ENCODE data around the gene GATAD2A. TPM values are rescaled to one million over a fixed set of nuclear protein-coding genes. Genes with fewer than 3 reads are reported as not detected.

Gene GATAD2A
- total and polyA plus RNA-seq, 2 of the 13 experiments (the other 11 are each of a cell fraction or from before 2014, with no cell fraction given): 16.8 to 28.6 TPM

DNA sequence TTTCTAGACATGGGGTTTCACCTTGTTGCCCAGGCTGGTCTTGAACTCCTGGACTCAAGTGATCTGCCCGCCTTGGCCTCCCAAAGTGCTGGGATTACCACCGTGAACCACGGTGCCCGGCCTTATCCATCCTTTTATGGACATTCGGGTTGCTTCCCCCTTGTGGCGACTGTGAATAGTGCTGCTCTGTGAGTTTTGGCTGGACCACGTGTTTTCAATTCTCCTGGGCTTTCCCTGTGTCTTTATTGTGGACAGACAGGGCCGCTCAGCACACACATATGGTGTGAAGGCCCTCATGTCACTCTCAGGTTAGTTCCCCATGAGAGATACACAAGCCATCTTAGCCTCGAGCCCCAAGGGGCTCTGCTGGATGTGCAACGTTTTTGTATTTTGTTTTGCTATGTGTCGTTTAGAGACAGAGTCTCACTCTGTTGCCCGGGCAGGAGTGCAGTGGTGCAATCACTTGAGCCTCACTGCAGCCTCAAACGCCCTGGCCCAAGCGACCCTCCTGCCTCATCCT lies 44.3 kb upstream of the GATAD2A start (continued):
- TF ChIP-seq, protein P1, sequence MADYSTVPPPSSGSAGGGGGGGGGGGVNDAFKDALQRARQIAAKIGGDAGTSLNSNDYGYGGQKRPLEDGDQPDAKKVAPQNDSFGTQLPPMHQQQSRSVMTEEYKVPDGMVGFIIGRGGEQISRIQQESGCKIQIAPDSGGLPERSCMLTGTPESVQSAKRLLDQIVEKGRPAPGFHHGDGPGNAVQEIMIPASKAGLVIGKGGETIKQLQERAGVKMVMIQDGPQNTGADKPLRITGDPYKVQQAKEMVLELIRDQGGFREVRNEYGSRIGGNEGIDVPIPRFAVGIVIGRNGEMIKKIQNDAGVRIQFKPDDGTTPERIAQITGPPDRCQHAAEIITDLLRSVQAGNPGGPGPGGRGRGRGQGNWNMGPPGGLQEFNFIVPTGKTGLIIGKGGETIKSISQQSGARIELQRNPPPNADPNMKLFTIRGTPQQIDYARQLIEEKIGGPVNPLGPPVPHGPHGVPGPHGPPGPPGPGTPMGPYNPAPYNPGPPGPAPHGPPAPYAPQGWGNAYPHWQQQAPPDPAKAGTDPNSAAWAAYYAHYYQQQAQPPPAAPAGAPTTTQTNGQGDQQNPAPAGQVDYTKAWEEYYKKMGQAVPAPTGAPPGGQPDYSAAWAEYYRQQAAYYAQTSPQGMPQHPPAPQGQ (CRISPR knock-in tag; IDR thresholded peaks at IDR 0.05; ENCODE audit: borderline replicate concordance): no peak
- TF ChIP-seq FOXK2 (IDR thresholded peaks at IDR 0.05): no peak
- no peak for TF ChIP-seq HOXD1 (CRISPR knock-in tag; IDR thresholded peaks at IDR 0.05)
- no peak for TF ChIP-seq ZNF136 (CRISPR knock-in tag; IDR thresholded peaks at IDR 0.05; ENCODE audit: low read depth)
- TF ChIP-seq POGZ (CRISPR knock-in tag; IDR thresholded peaks at IDR 0.05): peak; percentile 30; the same call in 1 of the 2 replicates
- TF ChIP-seq BRCA1 (CRISPR knock-in tag; IDR thresholded peaks at IDR 0.05): no peak
- TF ChIP-seq, protein P2, sequence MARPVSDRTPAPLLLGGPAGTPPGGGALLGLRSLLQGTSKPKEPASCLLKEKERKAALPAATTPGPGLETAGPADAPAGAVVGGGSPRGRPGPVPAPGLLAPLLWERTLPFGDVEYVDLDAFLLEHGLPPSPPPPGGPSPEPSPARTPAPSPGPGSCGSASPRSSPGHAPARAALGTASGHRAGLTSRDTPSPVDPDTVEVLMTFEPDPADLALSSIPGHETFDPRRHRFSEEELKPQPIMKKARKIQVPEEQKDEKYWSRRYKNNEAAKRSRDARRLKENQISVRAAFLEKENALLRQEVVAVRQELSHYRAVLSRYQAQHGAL (CRISPR knock-in tag; IDR thresholded peaks at IDR 0.05; ENCODE audit: not compliant biosample characterization): no peak
- TF ChIP-seq, protein P3, sequence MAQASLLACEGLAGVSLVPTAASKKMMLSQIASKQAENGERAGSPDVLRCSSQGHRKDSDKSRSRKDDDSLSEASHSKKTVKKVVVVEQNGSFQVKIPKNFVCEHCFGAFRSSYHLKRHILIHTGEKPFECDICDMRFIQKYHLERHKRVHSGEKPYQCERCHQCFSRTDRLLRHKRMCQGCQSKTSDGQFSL (CRISPR knock-in tag; IDR thresholded peaks at IDR 0.05): no peak
- TF ChIP-seq ZNF598 (CRISPR knock-in tag; IDR thresholded peaks at IDR 0.05; ENCODE audit: borderline replicate concordance): no peak
- TF ChIP-seq TSC22D2 (CRISPR knock-in tag; IDR thresholded peaks at IDR 0.05; ENCODE audit: borderline replicate concordance): no peak
- no peak for TF ChIP-seq ZNF143 (CRISPR knock-in tag; IDR thresholded peaks at IDR 0.05)
- no peak for TF ChIP-seq KDM1A (CRISPR knock-in tag; IDR thresholded peaks at IDR 0.05)
- TF ChIP-seq, protein P4, sequence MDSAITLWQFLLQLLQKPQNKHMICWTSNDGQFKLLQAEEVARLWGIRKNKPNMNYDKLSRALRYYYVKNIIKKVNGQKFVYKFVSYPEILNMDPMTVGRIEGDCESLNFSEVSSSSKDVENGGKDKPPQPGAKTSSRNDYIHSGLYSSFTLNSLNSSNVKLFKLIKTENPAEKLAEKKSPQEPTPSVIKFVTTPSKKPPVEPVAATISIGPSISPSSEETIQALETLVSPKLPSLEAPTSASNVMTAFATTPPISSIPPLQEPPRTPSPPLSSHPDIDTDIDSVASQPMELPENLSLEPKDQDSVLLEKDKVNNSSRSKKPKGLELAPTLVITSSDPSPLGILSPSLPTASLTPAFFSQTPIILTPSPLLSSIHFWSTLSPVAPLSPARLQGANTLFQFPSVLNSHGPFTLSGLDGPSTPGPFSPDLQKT (CRISPR knock-in tag; IDR thresholded peaks at IDR 0.05; ENCODE audit: borderline replicate concordance): no peak
- TF ChIP-seq ZNF280D (CRISPR knock-in tag; IDR thresholded peaks at IDR 0.05): no peak
- TF ChIP-seq, protein P5, sequence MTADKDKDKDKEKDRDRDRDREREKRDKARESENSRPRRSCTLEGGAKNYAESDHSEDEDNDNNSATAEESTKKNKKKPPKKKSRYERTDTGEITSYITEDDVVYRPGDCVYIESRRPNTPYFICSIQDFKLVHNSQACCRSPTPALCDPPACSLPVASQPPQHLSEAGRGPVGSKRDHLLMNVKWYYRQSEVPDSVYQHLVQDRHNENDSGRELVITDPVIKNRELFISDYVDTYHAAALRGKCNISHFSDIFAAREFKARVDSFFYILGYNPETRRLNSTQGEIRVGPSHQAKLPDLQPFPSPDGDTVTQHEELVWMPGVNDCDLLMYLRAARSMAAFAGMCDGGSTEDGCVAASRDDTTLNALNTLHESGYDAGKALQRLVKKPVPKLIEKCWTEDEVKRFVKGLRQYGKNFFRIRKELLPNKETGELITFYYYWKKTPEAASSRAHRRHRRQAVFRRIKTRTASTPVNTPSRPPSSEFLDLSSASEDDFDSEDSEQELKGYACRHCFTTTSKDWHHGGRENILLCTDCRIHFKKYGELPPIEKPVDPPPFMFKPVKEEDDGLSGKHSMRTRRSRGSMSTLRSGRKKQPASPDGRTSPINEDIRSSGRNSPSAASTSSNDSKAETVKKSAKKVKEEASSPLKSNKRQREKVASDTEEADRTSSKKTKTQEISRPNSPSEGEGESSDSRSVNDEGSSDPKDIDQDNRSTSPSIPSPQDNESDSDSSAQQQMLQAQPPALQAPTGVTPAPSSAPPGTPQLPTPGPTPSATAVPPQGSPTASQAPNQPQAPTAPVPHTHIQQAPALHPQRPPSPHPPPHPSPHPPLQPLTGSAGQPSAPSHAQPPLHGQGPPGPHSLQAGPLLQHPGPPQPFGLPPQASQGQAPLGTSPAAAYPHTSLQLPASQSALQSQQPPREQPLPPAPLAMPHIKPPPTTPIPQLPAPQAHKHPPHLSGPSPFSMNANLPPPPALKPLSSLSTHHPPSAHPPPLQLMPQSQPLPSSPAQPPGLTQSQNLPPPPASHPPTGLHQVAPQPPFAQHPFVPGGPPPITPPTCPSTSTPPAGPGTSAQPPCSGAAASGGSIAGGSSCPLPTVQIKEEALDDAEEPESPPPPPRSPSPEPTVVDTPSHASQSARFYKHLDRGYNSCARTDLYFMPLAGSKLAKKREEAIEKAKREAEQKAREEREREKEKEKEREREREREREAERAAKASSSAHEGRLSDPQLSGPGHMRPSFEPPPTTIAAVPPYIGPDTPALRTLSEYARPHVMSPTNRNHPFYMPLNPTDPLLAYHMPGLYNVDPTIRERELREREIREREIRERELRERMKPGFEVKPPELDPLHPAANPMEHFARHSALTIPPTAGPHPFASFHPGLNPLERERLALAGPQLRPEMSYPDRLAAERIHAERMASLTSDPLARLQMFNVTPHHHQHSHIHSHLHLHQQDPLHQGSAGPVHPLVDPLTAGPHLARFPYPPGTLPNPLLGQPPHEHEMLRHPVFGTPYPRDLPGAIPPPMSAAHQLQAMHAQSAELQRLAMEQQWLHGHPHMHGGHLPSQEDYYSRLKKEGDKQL (CRISPR knock-in tag; IDR thresholded peaks at IDR 0.05; ENCODE audit: low read depth): no peak
- no peak for TF ChIP-seq YY1 (IDR thresholded peaks at IDR 0.05; ENCODE audit: insufficient read depth, insufficient replicate concordance, low read depth, low read length)
- no peak for TF ChIP-seq ZNF101 (CRISPR knock-in tag; IDR thresholded peaks at IDR 0.05; ENCODE audit: borderline replicate concordance, low read depth)
